Epithelial cell of proximal tubule (primary cell): ENCODE measurements around the gene TANK. TPM values are rescaled to one million over a fixed set of nuclear protein-coding genes. Genes with fewer than 3 reads are reported as not detected.
"Not testable (repeated sequence)": the region's sequence is repeated elsewhere in the genome, so short reads cannot be mapped to it uniquely, and the experiment has no call there.

Experiments used
- DNase-seq: peaks from one replicate; pipeline ENCODE4 v3.0.0-alpha.2; 2011; ENCODE audit warnings: low read depth
- H3K4me3 ChIP-seq: 2 replicates; pipeline ENCODE4 v1.5.1; 2011; ENCODE audit warnings: low read depth, mild to moderate bottlenecking, low read length
- CTCF ChIP-seq: conservative IDR thresholded peaks from 2 replicates; pipeline ENCODE4 v1.5.1; 2012; ENCODE audit warnings: low read depth, mild to moderate bottlenecking, low read length
- total RNA-seq: library from RNA; depleted of rRNA; stranded (reverse); fragments of >200 nt; gene quantifications from 2 replicates; pipeline ENCODE4 v1.2.3, GENCODE V29; 2015

TANK gene
- total RNA-seq, 1 donor from 2014 or later, result 34.1 TPM

DNA sequence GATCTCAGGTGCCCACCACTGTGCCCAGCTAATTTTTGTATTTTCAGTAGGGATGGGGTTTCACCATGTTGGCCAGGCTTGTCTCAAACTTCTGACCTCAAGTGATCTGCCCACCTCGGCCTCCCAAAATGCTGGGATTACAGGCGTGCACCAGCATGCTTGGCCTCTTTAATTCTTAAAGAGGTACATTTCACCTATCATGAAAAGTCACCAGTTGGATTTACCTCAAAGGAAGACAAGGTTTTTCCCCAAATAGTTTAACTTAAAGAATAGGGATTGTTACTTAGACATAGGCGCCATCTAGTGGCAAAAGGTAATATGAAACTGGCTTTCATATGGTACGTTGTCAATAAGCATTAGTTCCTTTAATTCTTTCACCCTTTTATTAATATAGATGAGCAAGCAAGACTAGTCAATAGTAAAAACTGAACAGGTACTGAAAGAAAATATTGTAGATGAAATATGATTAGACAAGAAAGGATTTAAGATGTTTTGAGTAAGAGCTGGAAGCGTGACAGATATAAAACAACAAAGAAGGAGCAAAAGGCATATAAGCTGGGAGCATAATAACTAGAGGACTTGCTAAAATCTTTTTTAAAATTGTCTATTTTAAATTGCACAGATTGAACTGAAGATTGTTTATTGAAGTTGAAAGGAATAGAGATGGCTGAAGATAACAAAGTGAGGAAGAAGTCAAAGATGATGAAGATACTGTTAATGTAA lies 113.0 kb downstream of the TANK start:
- H3K4me3 ChIP-seq, result no peak overlapping the region
- DNase-seq, result peak; percentile 15
- TF ChIP-seq CTCF, result peak; percentile 61

GRCh38 chr2:161278564-161279229 lies 118.5 kb downstream of the TANK start:
- not testable (repeated sequence) for DNase-seq

GRCh38 chr2:161279230-161279815 lies 119.1 kb downstream of the TANK start:
- not testable (repeated sequence) for H3K4me3 ChIP-seq, DNase-seq

More at GRCh38 chr2:161278564-161279229, 118.5 kb downstream of the TANK start:
- not testable (repeated sequence) for H3K4me3 ChIP-seq

DNA sequence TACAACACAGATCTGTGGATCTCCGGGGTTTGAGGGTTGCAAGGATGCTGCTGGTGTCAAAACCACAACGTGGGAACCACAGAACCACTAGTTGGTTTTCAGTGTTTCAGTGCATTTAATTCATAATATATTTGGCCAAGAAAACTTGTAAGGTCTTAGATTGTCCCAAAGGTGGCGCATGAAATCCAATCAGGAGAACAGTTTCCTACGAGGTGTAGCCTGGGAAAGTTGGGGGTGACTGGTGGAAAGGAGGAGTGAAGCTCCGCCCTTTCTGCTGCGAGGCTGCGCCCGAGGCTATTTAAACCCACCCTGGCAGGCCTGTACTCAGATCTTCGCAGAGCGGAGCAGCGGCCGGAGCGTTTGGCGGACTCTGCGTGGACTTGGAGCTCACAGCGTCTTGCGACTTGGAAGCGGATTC lies 120.7 kb downstream of the TANK start:
- peak; percentile 35 for TF ChIP-seq CTCF
- H3K4me3 ChIP-seq, DNase-seq: not testable (repeated sequence)

DNA sequence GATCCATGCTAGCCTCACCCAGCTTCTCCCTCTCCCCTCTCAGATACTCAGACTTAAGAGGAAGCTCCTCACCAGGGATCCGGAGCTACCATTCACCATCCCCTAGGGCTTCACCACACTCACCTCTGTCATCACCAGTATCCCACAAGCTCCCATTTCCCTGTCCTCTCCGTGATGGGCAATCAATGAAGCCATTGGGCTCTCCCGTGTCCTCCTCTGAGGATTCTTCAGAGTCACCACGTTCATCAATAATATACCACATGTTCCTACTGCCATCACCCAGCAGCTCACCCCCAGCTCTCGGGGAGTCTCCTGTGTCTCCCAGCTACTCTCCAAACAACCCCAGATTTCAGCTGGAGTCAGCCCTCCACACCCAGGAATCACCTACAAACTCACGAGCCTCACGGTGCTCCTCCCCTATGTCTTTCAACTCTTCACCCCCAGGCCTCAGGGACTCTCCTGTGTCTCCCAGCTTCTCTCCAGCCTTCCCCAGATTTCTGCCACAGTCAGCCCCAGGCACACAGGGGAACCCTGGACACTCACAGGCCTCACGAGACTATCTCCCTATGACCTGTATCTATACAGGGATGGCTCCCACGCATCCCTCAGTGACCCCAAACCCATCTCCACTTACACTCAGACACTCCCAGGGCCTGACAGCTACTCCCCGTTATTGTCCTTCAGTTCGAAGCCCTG lies 121.5 kb downstream of the TANK start:
- H3K4me3 ChIP-seq, DNase-seq: not testable (repeated sequence)

- H3K4me3 ChIP-seq, DNase-seq: not testable (repeated sequence)
Observed at GRCh38 chr2:161282311-161282644, 122.0 kb downstream of the TANK start.

- no peak for DNase-seq
- TF ChIP-seq CTCF, result no peak
- no peak overlapping the region for H3K4me3 ChIP-seq
Observed at GRCh38 chr2:161283926-161284325, 123.7 kb downstream of the TANK start.

Other genes with a start within 250 kb of the TANK start
- 123 and 194 TPM in 2 replicates for gene PSMD14, start 148.0 kb downstream of the TANK start, total RNA-seq